NOMO-1 treated with DMSO at 0.1 percent for 48 hours (cell line): ENCODE measurements around the gene MIXL1.
"Not testable (repeated sequence)": the region's sequence is repeated elsewhere in the genome, so short reads cannot be mapped to it uniquely, and the experiment has no call there.

Source experiments
- DNase-seq: peaks from one replicate; lab custom pipeline; 2025; ENCODE audit not compliant: unreplicated experiment; lab: John Stamatoyannopoulos, UW

The MIXL1 gene

GRCh38 chr1:226212545-226212944, 10.9 kb upstream of the MIXL1 start:
- no peak for DNase-seq

- no peak for DNase-seq
Measured at GRCh38 chr1:226215239-226215638, 8.2 kb upstream of the MIXL1 start.

- peak; percentile 3 for DNase-seq
Measured at GRCh38 chr1:226216056-226216455, 7.4 kb upstream of the MIXL1 start.

- no peak for DNase-seq
Measured at GRCh38 chr1:226217273-226217672, 6.2 kb upstream of the MIXL1 start.

GRCh38 chr1:226220473-226221189, 2.8 kb upstream of the MIXL1 start:
- no peak for DNase-seq

GRCh38 chr1:226222686-226223085, 778 bp upstream of the MIXL1 start:
- no peak for DNase-seq

GRCh38 chr1:226223786-226224244, 351 bp downstream of the MIXL1 start:
- DNase-seq, result peak; percentile 9

- DNase-seq, result no peak
Measured at GRCh38 chr1:226226601-226227000, 3.1 kb downstream of the MIXL1 start.

GRCh38 chr1:226233293-226233692, 9.8 kb downstream of the MIXL1 start:
- DNase-seq, result no peak

GRCh38 chr1:226233806-226234205, 10.3 kb downstream of the MIXL1 start:
- no peak for DNase-seq

GRCh38 chr1:226236826-226237225, 13.4 kb downstream of the MIXL1 start:
- no peak for DNase-seq

- no peak for DNase-seq
Measured at GRCh38 chr1:226239421-226239820, 16.0 kb downstream of the MIXL1 start.

GRCh38 chr1:226248091-226248490, 24.6 kb downstream of the MIXL1 start:
- peak; percentile 94 for DNase-seq

GRCh38 chr1:226248796-226249195, 25.3 kb downstream of the MIXL1 start:
- DNase-seq, result no peak

GRCh38 chr1:226250511-226250910, 27.0 kb downstream of the MIXL1 start:
- DNase-seq, result no peak

GRCh38 chr1:226252841-226253240, 29.4 kb downstream of the MIXL1 start:
- DNase-seq, result not testable (repeated sequence)

- DNase-seq, result no peak
Measured at GRCh38 chr1:226253933-226254332, 30.5 kb downstream of the MIXL1 start.

- DNase-seq, result no peak
Measured at GRCh38 chr1:226255380-226255779, 31.9 kb downstream of the MIXL1 start.

- no peak for DNase-seq
Measured at GRCh38 chr1:226261818-226262217, 38.4 kb downstream of the MIXL1 start.

GRCh38 chr1:226268421-226269124, 45.1 kb downstream of the MIXL1 start:
- DNase-seq, result no peak

- DNase-seq, result not testable (repeated sequence)
Measured at GRCh38 chr1:226272233-226272902, 48.9 kb downstream of the MIXL1 start.

GRCh38 chr1:226274138-226274537, 50.7 kb downstream of the MIXL1 start:
- DNase-seq, result no peak
